GM19023 (cell line): ENCODE measurements around the gene SORL1-AS1.

Source experiments
- ATAC-seq: cut with Tn5 transposase; IDR thresholded peaks from one replicate; pipeline ENCODE4 v1.9.1; 2021; ENCODE audit warnings: mild to moderate bottlenecking, moderate library complexity; ENCODE audit not compliant: unreplicated experiment

The SORL1-AS1 gene

DNA sequence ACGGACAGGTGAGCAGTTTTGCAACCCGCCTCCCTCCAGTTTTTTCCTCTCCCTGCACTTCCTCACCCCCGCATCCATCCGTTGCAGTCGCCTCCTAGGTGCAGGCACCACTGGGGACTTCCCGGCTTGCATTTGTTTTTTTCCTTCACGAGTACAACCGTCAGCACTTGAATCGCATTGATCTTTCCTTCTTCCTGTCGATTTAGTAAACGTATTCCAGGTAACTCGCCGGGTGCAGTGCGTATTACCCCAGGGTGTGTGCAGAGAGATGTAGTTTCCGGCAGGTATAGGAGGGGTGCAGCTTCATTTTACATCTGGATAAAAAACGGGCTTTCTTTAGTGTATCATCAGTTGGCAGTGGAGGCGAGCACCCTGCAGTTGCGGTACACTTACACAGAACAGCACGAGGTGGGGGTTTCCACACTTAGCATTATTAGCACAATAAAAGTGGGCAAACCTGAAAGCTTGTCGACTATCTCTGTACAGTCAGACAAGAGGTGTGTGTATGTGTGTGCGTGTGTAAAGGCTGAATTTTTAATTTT lies at the start of gene SORL1-AS1:
Gene SORL1-AS1 (minus strand): TSS at position 359 of the 542 bp plus-strand sequence.
- peak; percentile 27 for ATAC-seq

DNA sequence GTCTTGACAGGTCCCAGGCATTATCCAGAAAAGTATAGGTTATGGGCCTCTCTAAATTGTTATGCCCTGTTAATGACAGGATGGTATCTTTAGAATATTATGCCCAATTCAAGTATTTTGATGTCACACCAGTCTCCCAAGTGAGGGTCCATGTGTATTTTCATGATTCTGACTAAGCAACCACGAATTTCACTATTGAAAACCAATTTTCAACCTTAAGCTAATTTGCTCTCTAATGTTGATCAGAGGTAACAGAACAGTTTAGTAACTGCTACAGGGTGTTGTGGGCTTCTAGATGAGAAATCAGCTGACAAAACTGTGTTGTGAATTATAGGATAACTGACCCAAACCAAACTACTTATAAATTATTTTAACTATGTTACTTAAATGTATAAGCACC lies 48.0 kb upstream of the SORL1-AS1 start:
- no peak for ATAC-seq

DNA sequence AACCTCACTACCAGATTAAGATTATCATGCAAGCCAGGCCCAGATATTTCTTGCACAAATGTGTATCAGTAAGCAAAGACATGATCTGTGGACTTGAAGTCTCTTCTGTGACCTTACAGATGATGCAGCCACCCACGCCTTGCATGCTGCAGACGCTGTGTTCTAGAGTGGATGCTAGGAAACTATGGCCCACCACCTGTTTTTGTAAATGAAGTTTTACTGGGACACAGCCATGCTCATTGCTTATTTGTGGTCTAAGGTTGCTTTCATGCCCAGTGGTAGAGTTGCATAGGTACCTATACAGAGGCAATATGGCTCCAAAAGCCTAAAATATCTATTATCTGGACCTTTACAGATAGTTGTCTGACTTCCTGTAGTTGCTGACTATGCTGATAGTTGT lies 47.5 kb upstream of the SORL1-AS1 start:
- ATAC-seq: no peak

DNA sequence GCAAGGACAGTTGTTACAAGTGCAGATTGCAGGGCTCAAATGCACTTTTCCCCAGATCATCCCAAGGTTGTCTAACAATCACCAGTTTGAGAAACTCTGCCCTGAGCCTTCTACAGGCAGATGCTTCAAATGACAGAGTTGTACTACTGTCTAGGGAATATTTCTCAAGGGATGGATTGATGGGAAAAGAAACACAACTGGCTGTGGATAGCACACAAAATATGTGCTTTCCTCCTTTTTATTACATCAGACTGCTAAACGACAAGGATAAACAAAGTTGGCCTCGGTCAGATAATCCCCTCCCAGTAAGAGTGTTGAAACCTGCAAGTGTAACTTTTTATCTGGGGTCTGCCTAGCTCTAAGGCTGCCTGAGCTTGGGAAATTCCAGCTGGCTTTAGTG lies 46.6 kb upstream of the SORL1-AS1 start:
- ATAC-seq: no peak

DNA sequence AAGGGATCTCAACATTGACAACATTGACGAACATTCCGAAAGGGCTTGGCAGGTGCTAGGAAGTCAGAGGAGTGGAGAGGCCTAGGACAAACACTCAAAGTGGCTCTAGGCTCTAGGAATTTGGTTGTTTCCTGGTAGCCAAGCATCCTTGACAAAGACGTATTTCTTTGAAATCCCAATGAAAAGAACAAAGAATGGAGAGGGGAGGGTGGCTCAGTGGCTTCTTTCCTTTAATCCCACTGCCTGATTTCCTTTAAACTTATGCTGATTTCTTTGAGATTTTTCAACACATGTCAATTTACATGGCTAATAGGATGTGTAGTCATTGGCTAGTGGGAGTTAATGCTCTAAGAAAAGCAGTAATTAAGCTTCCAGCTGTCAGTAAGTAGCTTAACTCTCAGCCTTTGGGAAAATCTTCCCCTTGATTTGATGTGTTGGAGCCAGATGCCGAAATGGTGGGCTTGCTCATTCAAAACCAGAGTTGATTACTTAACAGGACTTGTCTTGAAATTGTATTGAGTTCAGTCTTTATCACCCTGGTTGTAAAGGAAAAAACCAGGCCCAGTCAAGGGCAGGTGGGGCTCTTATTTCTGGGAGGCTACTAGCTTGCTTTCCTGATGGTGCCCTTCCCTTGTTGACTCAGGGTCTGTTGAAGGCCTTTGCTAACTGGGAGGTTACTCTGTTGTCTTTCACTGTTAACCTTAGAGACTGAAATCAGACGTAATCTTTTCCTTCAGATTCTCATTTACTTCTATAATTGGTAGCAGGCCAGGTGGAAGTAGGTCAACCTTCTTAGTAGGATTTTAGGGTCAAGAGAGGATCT lies 44.6 kb upstream of the SORL1-AS1 start:
- no peak for ATAC-seq

DNA sequence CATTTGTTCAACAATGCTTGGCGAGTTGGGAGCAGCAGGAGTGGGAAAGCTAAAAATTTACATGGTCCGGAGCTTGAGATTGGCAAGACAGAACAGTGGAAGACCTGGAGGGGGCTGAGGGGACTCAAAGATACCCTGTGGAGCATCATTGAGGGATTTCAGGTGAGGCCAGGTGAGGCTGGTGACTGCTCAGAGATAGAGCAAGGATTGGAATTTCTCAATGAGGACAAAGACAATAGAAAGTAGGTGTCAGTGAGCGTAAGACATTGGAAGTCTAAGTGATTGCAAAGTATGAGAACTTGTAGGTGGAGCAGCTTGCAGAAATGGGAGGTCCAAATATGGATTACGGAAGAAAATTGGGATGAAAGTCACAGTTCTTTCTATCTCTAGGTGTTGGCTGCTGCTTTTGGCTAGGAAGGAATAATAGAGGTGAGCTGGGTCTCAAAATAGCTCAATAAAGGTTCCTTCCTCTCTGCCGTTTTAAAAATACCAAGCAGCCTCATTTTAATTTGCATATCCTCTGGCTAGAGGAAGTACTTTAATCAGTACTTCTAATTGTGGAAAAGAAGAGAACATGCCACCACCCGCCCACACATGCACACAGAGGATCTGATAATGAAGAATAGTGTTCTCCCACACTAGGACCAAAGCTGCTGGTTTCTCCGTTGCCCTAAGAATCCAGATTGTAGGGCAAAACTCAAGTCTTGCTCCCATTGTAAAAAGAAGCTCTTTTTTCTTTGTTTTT lies 41.8 kb upstream of the SORL1-AS1 start:
- peak; percentile 43 for ATAC-seq

DNA sequence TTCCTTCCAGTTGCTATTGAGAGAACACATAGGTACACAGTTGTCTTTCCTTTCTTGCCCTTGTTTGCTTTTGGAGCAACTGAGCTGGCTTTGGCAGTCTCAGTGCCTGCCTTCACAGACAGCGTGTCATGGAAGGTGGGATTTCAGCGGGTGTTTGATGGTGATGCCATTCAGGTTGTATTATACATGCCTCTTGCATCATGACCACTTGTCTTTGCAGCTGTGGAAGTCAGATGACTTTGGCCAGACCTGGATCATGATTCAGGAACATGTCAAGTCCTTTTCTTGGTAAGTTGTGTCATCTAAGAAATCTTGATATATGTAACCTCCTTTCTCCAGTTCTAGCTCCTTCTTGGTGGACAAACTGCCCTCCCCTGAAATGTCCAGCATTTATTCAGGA lies 37.1 kb upstream of the SORL1-AS1 start:
- ATAC-seq: no peak

DNA sequence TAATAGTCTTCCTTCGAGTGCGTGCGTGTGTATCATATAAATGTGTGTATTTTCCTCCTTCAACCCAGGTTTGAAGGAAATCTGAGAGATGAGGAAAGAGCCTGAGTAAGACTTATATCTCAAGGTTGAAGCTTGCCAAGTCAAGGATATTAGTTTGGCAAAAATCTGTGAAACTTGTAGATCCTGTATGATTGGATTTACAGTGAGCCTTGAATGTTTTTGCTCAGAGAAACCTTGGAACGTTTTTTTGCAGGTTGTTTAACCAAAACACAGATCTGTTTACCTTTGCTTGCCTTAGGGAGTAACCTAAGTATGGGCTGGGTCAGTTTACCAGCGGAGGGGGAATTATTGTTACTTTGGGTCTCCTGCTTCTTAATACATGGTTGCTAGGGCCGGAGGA lies 35.9 kb upstream of the SORL1-AS1 start:
- ATAC-seq: no peak

DNA sequence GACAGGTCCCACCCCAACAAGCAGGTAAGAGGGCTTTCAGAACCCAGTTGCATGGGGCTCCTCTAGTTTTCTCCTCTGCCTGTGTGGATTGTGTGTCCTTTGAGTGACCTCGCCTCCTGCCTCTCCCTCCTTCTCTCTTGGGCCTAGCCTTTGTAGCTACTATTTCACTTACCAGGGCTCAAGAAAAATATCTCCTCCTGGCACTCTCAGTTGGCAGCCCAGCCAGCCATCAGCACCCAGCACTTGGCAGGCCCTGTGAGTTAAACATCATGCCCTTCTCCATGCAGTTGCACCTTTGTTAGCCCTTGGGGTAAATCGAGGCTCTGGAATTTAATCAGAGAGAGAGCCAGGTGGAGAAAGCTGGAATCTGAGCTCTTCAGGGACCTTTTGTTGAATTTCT lies 35.4 kb upstream of the SORL1-AS1 start:
- ATAC-seq: no peak

DNA sequence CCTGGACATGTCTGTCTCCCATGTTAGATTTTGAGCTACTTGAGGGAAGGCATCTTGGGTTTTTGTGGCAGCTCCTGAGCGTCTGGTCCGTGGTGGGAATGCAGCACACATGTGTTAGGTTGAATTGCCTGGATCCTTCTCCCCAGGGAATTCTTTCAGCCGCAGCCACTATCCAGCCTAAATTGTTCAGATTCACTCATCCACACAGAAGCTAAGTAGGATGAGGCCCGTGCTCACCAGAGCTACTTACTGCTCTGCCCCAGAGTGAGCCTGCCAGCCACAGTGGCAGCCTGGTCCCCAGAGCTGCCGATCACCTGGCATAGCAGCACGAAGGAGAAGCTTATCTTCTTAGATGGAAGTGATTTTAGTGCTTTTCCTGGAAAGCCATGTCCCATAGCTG lies 34.4 kb upstream of the SORL1-AS1 start:
- no peak for ATAC-seq

DNA sequence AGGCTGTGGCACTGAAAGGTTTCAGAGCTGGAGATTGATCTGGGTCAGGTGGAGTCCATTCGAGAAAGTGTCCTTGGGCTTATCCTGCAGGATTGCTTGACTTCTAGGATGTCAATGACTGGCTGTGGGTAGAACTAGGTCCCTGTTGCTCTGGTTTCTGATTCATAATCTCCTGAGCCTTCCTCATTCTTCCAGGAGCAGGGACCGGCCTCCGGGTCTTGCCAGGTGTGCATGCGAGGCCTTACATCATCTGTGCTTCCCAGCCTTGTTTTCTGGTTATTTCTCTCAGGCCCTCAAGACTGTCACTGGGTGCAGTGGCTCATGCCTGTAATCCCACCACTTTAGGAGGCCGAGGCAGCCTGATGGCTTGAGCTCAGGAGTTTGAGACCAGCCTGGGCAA lies 33.3 kb upstream of the SORL1-AS1 start:
- no peak for ATAC-seq

DNA sequence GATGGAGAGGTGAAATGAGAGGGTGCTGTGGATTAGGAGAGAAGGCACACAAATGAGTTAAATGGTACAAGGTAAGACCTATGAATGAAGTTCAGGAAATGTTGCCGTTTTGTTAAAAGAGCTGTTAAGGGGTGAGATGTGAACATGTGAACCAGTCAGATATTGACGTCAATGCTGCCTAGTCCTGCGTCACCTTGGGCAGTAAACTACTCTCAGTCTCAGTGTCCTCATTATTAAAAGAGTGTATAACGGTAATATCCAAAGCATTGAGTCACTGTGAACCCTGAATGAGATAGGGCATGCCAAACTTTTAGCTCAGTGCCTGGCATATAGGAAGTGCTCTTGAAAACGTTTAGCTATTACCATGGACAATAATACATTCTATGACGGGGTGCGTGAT lies 32.4 kb upstream of the SORL1-AS1 start:
- ATAC-seq: no peak

DNA sequence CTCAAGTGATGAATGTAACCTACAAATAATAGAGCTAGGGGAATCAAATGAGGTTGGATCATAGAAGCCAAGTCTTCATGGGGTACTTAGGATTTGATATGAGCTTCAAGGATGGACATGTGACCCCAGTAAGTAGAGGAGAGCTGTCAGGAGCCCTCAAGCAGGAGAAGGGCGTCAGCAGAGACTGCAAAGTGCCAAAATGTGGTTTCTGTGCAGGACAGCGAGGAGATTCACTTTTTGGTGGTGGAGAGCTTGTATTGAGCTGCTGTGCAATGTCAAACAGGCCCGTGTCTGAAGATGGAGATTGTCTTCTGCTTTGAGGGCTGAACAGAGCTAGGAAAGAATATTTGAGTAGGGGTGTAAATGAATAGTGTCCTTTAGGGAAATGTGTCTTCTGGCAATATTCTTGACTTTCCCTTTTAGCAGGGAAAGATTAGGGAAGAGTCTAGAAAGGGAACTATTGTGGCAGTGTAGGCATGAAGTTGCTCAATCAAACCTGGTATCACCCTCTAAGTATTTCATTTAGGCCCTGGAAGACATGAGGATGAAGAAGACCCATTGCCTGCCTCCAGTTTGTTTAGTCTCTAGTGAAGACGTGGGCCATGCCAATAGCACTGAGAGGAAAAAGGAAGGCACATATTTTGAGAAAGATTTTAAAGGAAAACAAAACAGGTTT lies 31.2 kb upstream of the SORL1-AS1 start:
- ATAC-seq: no peak

DNA sequence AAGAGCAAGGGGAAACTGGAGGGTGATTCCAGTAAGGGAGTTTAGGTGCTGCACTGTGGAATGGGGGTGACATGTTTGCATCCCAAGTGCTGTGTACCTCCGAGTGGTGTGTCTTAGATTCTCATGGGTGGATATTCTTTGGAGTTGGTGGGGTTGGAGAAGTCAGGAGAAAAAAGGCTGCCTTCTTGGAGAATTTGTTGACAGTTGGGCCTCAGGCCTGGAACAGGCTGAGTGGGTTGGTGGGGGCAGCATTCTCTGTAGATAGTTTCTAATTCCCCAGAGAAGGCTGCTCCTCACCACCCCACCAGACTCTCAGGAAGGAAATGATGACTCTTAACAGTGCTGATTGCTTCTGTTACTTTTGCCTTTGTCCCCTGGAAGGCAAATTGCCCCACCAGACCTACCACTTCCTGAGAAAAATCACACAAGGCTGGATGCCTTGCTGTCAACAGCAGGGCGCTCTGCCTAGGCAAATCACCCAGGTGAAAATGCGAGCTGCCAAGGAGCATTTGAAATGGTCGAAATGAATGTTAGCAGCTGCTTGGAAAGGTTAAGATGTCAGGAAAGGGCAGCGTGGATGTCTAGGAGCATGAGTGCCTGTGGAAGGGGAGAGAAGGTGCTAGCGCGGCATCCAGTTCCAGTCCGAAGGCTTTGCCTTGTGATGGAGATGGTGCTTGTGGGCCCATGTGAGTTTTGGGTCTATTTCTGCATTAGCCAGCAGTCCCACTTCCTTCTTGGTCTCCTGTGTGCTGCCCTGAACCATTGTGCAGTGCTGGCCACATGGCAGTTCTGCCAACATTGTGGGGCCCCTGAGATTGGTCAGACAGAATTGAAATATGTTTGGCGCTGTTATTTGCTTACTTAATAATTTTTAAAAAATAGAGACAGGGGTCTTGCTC lies 29.7 kb upstream of the SORL1-AS1 start:
- ATAC-seq: peak; percentile 80

DNA sequence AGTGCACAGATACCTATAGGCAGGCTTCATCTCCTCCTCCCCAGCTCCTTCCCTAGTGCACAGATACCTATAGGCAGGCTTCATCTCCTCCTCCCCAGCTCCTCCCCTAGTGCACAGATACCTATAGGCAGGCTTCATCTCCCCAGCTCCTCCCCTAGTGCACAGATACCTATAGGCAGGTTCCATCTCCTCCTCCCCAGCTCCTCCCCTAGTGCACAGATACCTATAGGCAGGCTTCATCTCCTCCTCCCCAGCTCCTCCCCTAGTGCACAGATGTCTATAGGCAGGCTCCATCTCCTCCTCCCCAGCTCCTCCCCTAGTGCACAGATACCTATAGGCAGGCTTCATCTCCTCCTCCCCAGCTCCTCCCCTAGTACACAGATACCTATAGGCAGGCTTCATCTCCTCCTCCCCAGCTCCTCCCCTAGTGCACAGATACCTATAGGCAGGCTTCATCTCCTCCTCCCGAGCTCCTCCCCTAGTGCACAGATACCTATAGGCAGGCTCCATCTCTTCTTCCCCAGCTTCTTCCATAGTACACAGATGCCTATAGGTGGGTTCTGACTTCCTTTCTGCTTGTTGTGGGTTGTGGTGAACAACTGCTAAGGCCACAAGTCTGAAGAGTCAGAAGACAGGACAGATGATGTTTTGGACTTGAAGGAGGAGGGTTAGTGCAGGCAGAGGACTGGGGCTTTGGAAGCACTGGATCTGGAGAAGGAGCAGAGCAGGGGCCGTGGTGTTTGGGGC lies 28.9 kb upstream of the SORL1-AS1 start:
- peak; percentile 40 for ATAC-seq

DNA sequence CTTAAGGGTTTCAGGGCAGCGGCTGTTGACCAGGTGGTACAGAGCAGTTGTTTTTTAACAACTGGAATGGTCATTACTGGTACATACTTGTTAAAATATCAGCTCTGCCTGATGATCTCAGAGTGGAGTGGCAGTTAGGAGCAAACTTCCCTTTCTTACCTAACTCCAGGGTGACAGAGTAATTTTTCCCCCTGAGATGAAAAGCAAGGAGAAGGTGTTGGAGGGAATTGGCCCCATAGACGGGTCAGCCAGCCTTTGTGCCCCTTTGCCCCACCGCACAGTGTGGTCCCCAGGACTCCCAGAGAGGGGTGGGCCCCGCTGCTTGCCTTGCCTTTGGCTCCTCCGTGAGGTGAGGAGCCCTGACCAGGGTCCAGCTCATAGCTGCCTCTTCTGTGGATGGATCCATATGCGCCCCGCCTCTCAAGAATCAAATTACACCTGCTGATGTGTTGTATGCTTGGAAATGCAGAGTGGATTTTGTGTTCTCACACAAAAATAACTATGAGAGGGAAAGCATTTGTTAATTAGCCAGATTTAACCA lies 27.0 kb upstream of the SORL1-AS1 start:
- no peak for ATAC-seq

DNA sequence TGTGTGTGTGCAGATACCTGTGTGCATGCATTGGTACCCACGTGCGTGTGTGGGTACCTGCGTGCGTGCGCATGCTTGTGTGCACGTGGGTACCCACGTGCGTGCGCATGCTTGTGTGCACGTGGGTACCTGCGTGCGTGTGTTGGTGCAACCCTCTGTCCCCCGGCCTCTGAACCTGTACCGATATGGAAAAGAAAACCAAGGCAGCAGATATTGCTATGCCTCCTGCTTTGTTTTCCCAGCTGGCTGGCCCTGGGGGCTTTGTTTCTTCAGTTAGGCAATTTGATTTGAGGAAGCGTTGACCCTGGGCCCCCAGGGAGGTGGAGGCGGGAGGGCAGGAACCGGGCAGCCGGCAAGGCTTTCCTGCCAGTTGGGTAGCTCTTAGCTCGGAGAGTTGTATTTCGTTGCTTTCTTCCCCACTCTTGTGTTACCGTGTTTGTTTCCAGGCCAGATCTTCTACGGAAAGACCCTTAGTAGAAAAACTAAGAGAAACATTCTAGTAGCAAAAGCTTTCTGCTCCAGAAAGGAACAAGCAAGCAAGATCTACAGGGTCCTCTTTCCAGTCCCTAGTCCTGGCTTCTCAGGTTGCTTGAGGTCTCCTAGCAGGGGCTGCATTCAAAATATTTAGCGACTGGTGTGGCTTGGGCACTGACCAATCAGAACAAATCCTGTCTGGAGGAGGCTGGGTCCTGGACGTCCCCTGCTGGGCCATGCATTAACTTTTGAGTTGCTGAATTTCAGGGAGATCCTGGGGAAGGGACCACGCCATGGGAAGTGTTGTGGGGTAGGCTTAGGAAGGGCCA lies 26.3 kb upstream of the SORL1-AS1 start:
- no peak for ATAC-seq

DNA sequence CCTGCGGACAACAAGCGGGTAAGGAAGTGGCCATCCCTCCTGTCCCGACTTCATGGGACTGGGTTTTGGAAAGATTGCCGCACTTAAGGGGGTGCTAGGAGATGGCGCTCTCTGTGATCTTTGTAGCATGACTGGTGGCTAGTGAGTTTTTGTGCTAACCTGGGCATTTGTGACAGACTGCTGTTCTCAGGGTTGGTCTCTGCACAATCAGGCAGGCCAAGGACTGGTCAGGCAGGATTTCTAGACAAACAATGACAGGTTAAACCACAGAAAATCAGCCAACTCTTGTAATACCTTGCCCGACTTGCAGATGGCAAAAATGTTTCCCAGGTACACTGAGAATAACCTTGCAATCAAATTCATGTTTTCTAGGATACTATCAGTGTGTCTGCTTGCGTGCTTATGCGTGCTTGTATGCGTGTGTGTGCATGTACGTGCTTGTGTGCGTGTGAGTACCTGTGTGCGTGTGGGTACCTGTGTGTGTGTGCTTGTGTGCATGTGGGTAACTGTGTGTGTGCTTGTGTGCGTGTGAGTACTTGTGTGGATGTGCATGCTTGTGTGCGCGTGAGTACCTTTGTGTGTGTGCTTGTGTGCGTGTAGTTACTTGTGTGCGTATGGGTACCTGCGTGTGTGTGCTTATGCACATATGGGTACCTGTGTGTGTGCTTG lies 25.6 kb upstream of the SORL1-AS1 start:
- ATAC-seq: no peak
